HUES48 (cell line): ENCODE data around the gene ITPK1.

Experiments
- H3K27ac ChIP-seq: one replicate; pipeline ENCODE4 v1.7.0; 2013; ENCODE audit warnings: low read depth, low read length, inconsistent platforms
- H3K27me3 ChIP-seq: 2 replicates; pipeline ENCODE4 v1.6.1; 2013; ENCODE audit warnings: mild to moderate bottlenecking, low read length; ENCODE audit not compliant: control insufficient read depth, insufficient read depth
- H3K36me3 ChIP-seq: 2 replicates; pipeline ENCODE4 v1.6.1; 2013; ENCODE audit warnings: low read length; ENCODE audit not compliant: control insufficient read depth, insufficient read depth
- H3K4me1 ChIP-seq: 2 replicates; pipeline ENCODE4 v1.6.1; 2013; ENCODE audit warnings: mild to moderate bottlenecking, low read length; ENCODE audit not compliant: control insufficient read depth, insufficient read depth
- H3K4me3 ChIP-seq: 2 replicates; pipeline ENCODE4 v1.5.1; 2013; ENCODE audit warnings: mild to moderate bottlenecking, low read depth, low read length
- H3K9ac ChIP-seq: 2 replicates; pipeline ENCODE4 v1.6.1; 2013; ENCODE audit warnings: mild to moderate bottlenecking, low read depth, low read length, moderate library complexity
- H3K9me3 ChIP-seq: 2 replicates; pipeline ENCODE4 v1.6.1; 2013; ENCODE audit warnings: low read length; ENCODE audit not compliant: control insufficient read depth, insufficient read depth

ITPK1 gene

DNA sequence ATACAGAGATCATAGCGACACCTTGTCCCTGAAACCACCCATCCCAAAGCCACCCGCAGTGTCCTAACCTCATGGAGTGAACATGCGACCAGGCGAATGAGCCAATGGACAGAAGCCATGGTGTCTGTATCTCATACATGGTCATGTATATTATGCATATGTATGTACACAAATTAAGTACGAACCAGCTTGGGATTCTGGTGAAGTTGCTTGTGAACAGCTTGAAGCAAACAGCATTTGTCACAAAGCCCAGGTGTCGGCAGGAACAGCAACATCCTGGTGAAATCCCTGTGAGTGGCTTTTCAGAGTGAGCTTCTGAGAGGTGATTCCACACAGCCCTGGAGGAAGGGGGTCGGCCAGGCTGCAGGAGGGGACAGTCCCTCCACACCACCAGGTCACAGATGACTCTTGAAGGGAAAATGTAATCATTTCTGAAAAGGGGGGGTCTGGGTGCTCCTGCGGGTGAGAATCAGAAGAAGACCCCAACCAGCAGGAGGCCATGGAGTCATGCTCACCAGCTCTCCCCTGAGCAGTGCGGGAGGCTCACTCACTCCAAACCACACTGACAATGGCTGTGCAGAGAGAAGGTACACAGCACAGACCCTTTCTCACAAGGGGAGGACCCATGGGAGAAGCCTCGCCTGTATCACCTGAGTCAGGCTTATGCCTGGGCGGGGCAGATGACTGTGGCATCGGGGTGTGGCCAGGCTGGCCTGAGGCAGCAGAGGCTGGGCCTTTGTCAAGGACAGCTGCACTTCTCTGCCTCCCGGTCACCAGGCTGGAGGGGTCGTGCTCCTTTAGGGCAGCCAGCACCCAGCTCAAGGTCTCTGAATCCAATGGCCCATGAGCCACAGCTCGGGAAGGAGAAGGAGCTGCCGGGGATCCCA is 178.4 kb downstream of the ITPK1 start:
- Histone ChIP-seq H3K4me3 (no peak overlapping the region), H3K27me3 (no peaks in the 10 kb centered on the region), H3K27ac (no peak overlapping the region), H3K9me3 (no peaks in the 10 kb centered on the region), H3K36me3 (peaks cover 7% of the 10 kb centered on the region; the same call in 1 of the 2 replicates), H3K4me1 (no peaks in the 10 kb centered on the region), H3K9ac (no peak overlapping the region)

DNA sequence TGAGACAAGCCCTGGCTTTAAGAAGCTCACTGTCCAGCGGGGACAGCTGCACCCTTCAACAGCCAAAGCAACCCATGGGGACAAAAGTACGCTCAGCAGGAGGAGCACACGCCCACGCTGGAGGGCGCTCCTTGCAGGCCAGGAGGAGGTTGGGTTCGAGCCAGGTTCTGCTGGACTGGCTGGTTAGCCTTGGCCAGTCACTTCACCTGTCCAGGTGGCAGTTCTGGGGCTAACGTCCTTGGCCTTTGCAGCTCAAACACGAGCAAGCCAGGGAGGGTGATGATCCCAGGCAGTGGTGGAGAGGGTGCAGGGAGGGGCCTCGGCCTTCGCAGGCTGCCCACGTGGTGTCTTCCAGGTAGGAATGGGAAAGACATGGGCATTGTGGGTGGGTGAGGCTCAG is 179.6 kb downstream of the ITPK1 start:
- H3K27me3 ChIP-seq, result no peaks in the 10 kb centered on the region
- H3K36me3 ChIP-seq, result peaks cover 4% of the 10 kb centered on the region; the same call in 1 of the 2 replicates
- no peak overlapping the region for H3K27ac ChIP-seq
- H3K4me1 ChIP-seq, result no peaks in the 10 kb centered on the region
- H3K4me3 ChIP-seq, result no peak overlapping the region
- H3K9me3 ChIP-seq, result no peaks in the 10 kb centered on the region
- H3K9ac ChIP-seq, result no peak overlapping the region

DNA sequence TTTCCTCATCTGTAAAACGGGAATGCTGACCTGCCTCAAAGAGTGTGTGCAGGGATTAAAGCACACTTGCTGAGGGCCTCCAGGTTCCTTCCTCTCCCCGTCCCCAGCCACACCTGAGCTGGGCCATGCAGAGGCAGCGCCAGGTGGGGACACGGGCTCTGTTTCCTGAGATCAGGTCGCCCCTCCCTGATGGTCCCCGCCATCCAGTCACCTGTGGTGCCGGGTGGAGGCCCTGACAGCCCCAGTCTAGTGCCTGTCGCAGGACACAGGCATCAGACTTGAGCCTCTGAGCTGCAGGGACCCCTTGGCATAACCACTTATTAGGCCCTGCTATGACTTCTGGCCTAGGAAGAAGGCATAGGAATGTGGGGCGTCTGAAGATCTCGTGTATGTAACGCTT is 180.3 kb downstream of the ITPK1 start:
- Histone ChIP-seq H3K9me3 (no peaks in the 10 kb centered on the region), H3K27me3 (no peaks in the 10 kb centered on the region), H3K36me3 (peaks cover 2% of the 10 kb centered on the region; the same call in 1 of the 2 replicates), H3K9ac (no peak overlapping the region), H3K27ac (no peak overlapping the region), H3K4me1 (no peaks in the 10 kb centered on the region), H3K4me3 (no peak overlapping the region)

DNA sequence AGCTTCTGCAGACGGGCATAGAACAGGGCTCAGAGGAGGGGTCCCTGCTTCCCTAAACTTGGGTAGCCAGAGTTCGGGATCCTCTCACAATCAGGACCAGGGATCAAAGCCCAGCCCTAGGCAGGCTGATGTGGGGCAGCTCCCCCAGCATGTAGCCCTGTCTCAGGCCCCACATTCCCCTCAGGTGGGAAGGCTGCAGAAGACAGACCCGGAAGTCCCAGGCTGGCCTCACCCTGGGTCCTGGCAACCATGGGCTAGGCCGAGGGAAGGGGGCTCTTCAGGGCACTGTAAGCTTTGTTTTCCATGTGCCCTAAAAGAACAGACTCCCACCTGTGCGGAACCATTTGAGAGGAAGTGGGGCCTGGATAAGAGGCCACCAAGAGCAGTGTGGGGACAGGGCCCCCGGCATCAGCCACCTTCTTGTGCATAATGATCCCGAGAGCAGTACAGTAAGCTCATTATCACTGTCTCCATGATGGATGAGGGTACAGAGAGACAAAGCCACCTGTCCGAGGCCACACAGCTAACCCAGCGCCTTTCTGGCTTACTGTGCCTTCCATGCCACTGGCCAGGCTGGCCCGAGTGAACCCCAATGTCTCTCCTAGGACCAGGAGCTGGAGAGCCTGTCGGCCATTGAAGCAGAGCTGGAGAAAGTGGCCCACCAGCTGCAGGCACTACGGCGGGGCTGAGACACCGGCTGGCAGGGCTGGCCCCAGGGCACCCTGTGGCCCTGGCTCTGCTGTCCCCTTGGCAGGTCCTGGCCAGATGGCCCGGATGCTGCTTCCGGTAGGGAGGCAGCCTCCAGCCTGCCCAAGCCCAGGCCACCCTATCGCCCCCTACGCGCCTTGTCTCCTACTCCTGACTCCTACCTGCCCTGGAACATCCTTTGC is 181.3 kb downstream of the ITPK1 start:
- H3K9me3 ChIP-seq, result no peaks in the 10 kb centered on the region
- H3K36me3 ChIP-seq, result no peaks in the 10 kb centered on the region; the same call in 1 of the 2 replicates
- no peak overlapping the region for H3K27ac ChIP-seq
- no peaks in the 10 kb centered on the region for H3K4me1 ChIP-seq
- H3K4me3 ChIP-seq, result no peak overlapping the region
- no peak overlapping the region for H3K9ac ChIP-seq
- H3K27me3 ChIP-seq, result no peaks in the 10 kb centered on the region

DNA sequence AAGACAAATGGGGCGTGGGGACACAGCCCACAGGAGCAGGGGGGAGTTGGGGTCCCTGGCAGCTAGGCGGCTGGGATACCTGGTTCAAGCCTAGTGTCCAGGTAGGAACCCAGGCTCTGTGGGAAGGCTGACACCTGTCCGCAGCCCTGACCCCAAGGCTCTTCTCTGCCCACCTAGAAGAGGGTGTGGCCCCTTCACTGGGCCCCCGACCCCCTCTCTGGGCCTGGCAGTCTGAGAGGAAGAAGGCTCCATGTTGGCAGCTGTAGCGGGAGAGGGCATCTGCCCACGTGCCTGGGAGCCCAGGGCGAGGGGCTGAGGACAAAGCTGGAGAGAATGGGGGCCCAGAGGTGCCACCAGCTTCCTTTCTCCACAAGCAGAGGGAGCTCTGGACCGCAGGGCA is 182.2 kb downstream of the ITPK1 start:
- no peaks in the 10 kb centered on the region; the same call in 1 of the 2 replicates for H3K36me3 ChIP-seq
- H3K4me3 ChIP-seq, result no peak overlapping the region
- no peak overlapping the region for H3K9ac ChIP-seq
- no peaks in the 10 kb centered on the region for H3K27me3 ChIP-seq
- H3K9me3 ChIP-seq, result no peaks in the 10 kb centered on the region
- no peaks in the 10 kb centered on the region for H3K4me1 ChIP-seq
- H3K27ac ChIP-seq, result no peak overlapping the region

DNA sequence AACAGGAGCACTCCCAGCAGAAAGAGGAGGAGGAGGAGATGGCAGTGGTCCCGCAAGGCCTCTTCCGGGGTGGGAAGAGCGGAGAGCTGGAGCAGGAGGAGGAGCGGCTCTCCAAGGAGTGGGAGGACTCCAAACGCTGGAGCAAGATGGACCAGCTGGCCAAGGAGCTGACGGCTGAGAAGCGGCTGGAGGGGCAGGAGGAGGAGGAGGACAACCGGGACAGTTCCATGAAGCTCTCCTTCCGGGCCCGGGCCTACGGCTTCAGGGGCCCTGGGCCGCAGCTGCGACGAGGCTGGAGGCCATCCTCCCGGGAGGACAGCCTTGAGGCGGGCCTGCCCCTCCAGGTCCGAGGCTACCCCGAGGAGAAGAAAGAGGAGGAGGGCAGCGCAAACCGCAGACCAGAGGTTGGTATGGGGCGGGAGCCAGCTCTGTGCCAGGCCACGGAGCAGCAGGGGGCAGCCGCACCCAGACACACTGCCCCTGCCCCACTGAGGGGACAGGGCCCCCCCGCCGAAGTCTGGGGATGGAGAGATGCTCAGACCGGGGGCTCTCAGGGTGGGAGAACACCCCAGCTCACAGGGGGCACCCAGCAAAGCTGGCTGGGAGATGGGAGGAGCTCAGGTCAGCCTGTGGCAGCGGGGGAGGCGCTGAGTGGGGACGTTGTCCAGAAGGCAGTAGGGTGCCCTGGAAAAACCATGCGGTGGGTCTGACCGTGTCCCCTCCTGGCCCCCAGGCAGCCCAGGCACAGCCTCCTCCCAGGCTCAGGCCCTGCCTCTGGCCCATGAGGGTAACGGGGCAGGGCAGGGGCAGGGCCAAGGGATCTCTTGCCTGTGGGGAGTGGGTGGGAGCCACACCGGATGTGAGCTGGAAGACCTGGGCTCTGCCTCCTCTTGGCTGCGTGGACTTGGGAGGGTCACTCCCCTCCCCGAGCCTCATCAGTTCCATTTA is 183.0 kb downstream of the ITPK1 start:
- H3K9me3 ChIP-seq, result no peaks in the 10 kb centered on the region
- no peak overlapping the region for H3K27ac ChIP-seq
- H3K36me3 ChIP-seq, result no peaks in the 10 kb centered on the region; the same call in 1 of the 2 replicates

DNA sequence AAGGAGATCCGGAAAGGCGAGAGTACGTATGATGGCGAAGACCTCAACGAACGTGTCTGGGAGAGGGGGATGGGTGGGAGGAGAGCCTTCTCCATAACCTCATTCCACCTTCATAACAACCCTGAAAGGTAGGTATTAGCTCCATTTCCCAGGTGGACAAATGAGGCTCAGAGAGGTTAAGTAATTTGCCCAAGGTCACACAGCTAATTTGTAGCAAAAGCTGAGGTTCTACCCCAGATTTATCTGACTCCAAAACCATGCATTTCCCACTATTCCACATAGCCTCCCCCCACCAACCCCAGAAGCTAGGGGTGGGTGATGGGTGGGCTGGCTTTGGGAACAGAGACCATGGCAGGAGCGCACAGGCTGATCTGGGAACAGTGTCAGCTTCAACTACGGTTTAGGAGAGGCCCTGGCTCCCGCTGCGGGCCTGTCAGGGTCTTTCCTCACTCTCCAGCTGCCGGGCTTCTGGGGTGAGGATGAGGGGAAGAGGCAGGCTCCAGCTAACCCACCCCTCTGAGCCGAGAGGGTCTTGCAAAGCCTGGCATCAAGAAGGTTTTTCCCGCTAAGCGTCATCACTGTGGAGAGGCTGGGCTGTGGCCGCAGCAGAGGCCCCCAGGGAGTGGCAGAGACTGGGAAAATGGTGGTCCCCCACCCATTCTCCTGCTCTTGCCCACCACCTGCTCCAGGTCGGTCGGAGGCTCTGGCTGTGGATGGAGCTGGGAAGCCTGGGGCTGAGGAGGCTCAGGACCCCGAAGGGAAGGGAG is 183.9 kb downstream of the ITPK1 start:
- Histone ChIP-seq H3K9ac (no peak overlapping the region), H3K27ac (no peak overlapping the region), H3K9me3 (no peaks in the 10 kb centered on the region), H3K36me3 (no peaks in the 10 kb centered on the region; the same call in 1 of the 2 replicates), H3K4me3 (no peak overlapping the region), H3K27me3 (no peaks in the 10 kb centered on the region), H3K4me1 (no peaks in the 10 kb centered on the region)

More for the DNA sequence above, 183.0 kb downstream of the ITPK1 start:
- H3K9ac ChIP-seq, result no peak overlapping the region
- H3K4me1 ChIP-seq, result no peaks in the 10 kb centered on the region
- no peak overlapping the region for H3K4me3 ChIP-seq
- no peaks in the 10 kb centered on the region for H3K27me3 ChIP-seq

DNA sequence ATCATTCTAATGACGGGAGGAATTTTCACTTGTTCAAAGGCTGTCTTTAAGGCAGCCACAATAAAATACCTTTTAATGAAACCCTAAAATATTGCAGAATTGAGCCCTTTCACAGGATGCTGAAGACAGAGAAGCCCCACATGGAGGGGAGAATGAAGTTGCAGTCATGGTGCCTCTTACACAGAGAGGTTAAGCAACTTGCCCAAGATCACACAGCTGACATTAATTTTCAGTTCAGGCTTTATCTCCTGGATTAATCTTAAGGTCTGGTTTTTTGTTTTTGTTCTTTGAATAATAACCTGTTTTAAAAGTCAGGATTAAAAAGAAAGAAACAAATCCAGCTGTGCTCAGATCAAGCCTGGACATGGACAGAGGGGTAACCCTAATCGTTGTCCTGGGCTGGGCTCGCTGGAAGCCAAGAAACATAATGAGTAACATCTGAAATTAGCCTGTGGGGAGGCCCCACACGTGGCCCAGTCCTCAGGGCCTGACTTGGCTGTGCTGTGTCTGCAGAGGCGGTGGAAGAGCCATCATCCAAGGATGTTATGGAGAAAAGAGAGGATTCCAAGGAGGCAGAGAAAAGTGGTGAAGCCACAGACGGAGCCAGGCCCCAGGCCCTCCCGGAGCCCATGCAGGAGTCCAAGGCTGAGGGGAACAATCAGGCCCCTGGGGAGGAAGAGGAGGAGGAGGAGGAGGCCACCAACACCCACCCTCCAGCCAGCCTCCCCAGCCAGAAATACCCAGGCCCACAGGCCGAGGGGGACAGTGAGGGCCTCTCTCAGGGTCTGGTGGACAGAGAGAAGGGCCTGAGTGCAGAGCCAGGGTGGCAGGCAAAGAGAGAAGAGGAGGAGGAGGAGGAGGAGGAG is 184.8 kb downstream of the ITPK1 start:
- H3K4me3 ChIP-seq, result no peak overlapping the region
- H3K27me3 ChIP-seq, result no peaks in the 10 kb centered on the region
- H3K9ac ChIP-seq, result no peak overlapping the region
- H3K27ac ChIP-seq, result no peak overlapping the region
- no peaks in the 10 kb centered on the region for H3K9me3 ChIP-seq
- H3K4me1 ChIP-seq, result no peaks in the 10 kb centered on the region
- no peaks in the 10 kb centered on the region; the same call in 1 of the 2 replicates for H3K36me3 ChIP-seq
